Activated CD8-positive, alpha-beta memory T cell treated with anti-CD3 and anti-CD28 coated beads, Interleukin-2, amount 50 U/mL, for 1 hour (primary cell): ENCODE measurements around the gene CBL.
"Not testable (repeated sequence)": the region's sequence is repeated elsewhere in the genome, so short reads cannot be mapped to it uniquely, and the experiment has no call there.

ENCODE experiments used
- DNase-seq: peaks from one replicate; pipeline ENCODE4 v3.0.0-alpha.2; 2020; ENCODE audit errors: extremely low read depth

CBL gene

GRCh38 chr11:119205574-119206510, at the start of gene CBL:
TSS of gene CBL (plus strand) at chr11:119206339. CDS start at chr11:119206418, 79 bp downstream.
- DNase-seq, result peak; percentile 79

GRCh38 chr11:119156496-119156895, 49.6 kb upstream of the CBL start:
- DNase-seq, result no peak

GRCh38 chr11:119157063-119157462, 49.1 kb upstream of the CBL start:
- DNase-seq, result no peak

- DNase-seq, result no peak
Measured at GRCh38 chr11:119158467-119158866, 47.7 kb upstream of the CBL start.

GRCh38 chr11:119160151-119160550, 46.0 kb upstream of the CBL start:
- DNase-seq, result no peak

- DNase-seq, result no peak
Measured at GRCh38 chr11:119161871-119162270, 44.3 kb upstream of the CBL start.

- DNase-seq, result no peak
Measured at GRCh38 chr11:119166368-119167076, 39.6 kb upstream of the CBL start.

- not testable (repeated sequence) for DNase-seq
Measured at GRCh38 chr11:119167077-119167458, 39.1 kb upstream of the CBL start.

GRCh38 chr11:119167933-119168332, 38.2 kb upstream of the CBL start:
- no peak for DNase-seq

- DNase-seq, result peak; percentile 48
Measured at GRCh38 chr11:119168471-119169281, 37.5 kb upstream of the CBL start, which contains the start of gene NLRX1. TSS of gene NLRX1 (plus strand) at chr11:119168725. CDS start at chr11:119171404, 2,679 bp downstream.

GRCh38 chr11:119169282-119169719, 36.8 kb upstream of the CBL start:
- DNase-seq, result no peak

GRCh38 chr11:119172513-119172912, 33.6 kb upstream of the CBL start:
- no peak for DNase-seq

- no peak for DNase-seq
Measured at GRCh38 chr11:119173453-119173852, 32.7 kb upstream of the CBL start.

- no peak for DNase-seq
Measured at GRCh38 chr11:119175493-119176077, 30.6 kb upstream of the CBL start.

- DNase-seq, result no peak
Measured at GRCh38 chr11:119178166-119178680, 27.9 kb upstream of the CBL start.

- no peak for DNase-seq
Measured at GRCh38 chr11:119179342-119179741, 26.8 kb upstream of the CBL start.

GRCh38 chr11:119179983-119180382, 26.2 kb upstream of the CBL start:
- DNase-seq, result no peak

- no peak for DNase-seq
Measured at GRCh38 chr11:119180729-119181676, 25.1 kb upstream of the CBL start.

GRCh38 chr11:119181677-119182412, 24.3 kb upstream of the CBL start:
- DNase-seq, result no peak
